Fibroblast of pulmonary artery (primary cell): Measurements from ENCODE around the gene MTARC1.

Experiments used
- DNase-seq: peaks from one replicate; pipeline ENCODE4 v3.0.0-alpha.2; 2010; ENCODE audit warnings: low read depth
- H3K4me3 ChIP-seq: replicated peaks from 2 replicates; pipeline ENCODE4 v1.5.1; 2011; ENCODE audit warnings: low read depth, mild to moderate bottlenecking, control low read depth, low read length, moderate library complexity
- CTCF ChIP-seq: IDR thresholded peaks from 2 replicates; pipeline ENCODE4 v1.5.1; 2011; ENCODE audit warnings: mild to moderate bottlenecking, control low read depth, low read length, inconsistent platforms; ENCODE audit errors: missing control alignments

The MTARC1 gene

GRCh38 chr1:220748089-220748934, 38.4 kb upstream of the MTARC1 start, which contains the start of gene MTARC2:
MTARC2 (plus strand) TSS chr1:220748322; CDS start chr1:220748532, 210 bp downstream.
- DNase-seq, result peak; percentile 71
- no peak for TF ChIP-seq CTCF
- H3K4me3 ChIP-seq, result peak within 1 kb of the TSS; percentile 76

DNA sequence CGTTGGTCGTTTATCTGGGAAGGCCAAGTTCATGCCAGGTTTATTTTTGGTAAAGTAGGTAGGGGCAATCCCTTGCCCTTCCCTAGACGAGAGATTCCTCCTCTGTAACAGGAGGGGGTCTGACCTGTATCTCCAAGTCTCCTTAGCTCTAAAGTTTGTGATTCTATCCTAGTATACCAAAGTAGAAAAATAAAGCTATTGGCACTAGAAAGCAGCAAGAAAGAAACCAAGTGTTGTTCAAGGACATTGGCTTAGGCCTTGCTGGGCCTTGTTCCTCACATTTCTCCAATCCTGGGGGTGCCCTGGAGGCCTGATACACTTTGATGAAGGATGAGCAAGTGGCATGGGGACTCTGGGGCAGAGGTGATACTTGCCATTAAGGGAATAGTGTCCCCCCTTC, 37.8 kb upstream of the MTARC1 start:
- H3K4me3 ChIP-seq, result peak overlapping the region; percentile 76
- DNase-seq, result no peak
- no peak for TF ChIP-seq CTCF

- H3K4me3 ChIP-seq, result peak overlapping the region; percentile 28
- DNase-seq, result peak; percentile 50
- TF ChIP-seq CTCF, result no peak
Measured at GRCh38 chr1:220750131-220750515, 36.6 kb upstream of the MTARC1 start.

- TF ChIP-seq CTCF, result no peak
- H3K4me3 ChIP-seq, result no peak overlapping the region
- no peak for DNase-seq
Measured at GRCh38 chr1:220751111-220751510, 35.6 kb upstream of the MTARC1 start.

GRCh38 chr1:220754212-220754917, 32.3 kb upstream of the MTARC1 start:
- no peak overlapping the region for H3K4me3 ChIP-seq
- no peak for TF ChIP-seq CTCF
- DNase-seq, result peak; percentile 29

DNA sequence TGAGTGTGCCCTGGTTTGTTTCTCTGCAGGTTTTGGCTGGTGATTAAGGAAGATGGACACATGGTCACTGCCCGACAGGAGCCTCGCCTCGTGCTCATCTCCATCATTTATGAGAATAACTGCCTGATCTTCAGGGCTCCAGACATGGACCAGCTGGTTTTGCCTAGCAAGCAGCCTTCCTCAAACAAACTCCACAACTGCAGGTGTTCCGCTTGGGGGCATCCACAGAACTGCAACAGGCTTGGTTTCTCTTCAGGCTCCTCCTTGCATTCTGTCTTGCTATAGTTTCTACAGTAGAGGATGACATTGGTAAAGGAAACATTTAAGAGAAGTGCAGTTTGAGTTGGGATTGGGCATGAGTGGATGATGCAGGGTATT, 31.8 kb upstream of the MTARC1 start:
- H3K4me3 ChIP-seq, result no peak overlapping the region
- TF ChIP-seq CTCF, result no peak
- DNase-seq, result no peak
